HG03097 (cell line): ENCODE measurements around the gene TPGS1.

Source experiments
- ATAC-seq: cut with Tn5 transposase; IDR thresholded peaks from one replicate; pipeline ENCODE4 v1.9.1; 2021; ENCODE audit not compliant: unreplicated experiment, low FRiP score

The TPGS1 gene

DNA sequence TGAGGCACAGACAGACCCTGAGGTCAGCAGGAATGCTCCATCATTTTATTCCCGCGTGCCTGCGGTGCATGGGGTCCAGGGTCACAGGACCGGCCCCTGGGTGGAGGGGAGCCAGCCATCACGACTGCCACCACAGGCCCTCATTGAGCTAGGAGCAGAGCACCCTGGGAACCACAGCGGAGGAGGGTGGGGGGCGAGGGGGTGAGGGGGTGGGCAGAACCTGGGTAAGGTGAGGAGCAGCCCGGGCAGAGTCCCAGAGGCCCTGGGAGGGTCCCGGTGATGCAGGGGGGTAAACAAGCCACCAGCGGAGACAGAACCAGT is 12.3 kb upstream of the TPGS1 start:
- ATAC-seq, result no peak

DNA sequence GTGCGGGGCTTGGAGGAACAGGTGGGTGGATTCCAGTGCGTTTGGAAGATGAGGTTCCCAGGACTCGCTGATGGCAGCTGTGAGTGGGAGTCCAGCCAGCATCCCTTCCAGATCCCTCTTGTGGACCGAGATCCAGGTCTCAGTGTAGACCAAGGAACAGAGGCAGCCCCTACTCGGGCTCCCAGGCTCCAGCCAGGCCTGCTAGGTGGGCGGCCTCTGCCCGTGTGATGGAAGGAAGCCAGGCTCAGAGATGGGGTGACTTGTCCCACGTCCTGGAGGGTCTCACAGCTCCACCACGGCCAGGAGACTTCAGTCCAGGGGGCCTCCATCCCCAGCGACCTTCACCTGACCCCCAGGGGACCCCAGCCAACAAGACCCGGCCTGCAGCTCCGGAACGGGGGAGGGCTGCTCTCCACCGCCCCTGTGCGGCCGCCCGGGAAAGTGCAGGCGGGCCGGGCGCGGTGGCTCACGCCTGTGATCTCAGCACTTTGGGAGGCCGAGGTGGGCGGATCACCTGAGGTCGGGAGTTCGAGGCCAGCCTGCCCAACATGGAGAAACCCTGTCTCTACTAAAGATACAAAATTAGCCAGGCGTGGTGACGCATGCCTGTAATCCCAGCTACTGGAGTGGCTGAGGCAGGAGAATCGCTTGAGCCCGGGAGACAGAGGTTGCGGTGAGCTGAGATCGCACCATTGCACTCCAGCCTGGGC is 11.7 kb upstream of the TPGS1 start:
- no peak for ATAC-seq

DNA sequence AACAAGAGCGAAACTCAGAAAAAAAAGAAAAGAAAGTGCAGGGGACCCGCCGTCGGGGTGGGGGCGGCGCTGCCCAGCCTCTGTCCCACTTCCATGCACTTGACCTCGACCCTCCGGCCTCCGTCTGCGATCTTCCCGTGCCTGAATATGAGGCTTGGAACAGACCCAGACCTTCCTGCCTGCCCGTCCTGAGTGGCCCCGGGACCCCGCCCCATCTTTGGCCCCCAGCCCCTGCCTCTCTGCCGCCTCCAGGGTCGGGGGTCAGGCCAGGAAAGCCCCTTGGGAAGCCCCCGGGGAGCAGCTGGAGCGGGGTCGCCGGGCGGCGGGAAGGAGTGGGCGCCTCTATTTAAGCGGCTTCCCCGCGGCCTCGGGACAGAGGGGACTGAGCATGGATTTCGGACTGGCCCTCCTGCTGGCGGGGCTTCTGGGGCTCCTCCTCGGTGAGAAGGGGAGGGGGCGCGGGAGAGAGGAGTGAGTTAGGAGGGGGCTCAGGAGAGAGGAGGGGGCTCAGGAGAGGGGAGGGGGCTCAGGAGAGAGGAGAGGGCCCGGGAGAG is 11.1 kb upstream of the TPGS1 start, which contains the start of gene MADCAM1:
TSS of gene MADCAM1 (plus strand) at position 375 of the 554 bp plus-strand sequence. CDS start at position 389, 14 bp downstream.
- ATAC-seq, result no peak

DNA sequence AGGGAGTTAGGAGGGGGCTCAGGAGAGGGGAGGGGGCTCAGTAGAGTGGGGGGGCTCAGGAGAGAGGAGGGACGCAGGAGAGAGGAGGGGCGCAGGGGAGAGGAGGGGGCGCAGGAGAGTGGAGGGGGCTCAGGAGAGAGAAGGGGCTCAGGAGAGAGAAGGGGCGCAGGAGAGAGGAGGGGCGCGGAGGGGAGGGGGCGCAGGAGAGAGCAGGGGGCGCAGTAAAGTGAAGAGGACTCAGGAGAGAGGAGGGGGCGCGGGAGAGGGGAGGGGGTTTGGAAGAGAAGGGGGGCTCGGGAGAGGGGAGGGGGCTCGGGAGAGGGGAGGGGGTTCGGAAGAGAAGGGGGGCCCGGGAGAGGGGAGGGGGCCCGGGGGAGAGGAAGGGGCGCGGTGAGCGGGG is 10.3 kb upstream of the TPGS1 start:
- no peak for ATAC-seq

DNA sequence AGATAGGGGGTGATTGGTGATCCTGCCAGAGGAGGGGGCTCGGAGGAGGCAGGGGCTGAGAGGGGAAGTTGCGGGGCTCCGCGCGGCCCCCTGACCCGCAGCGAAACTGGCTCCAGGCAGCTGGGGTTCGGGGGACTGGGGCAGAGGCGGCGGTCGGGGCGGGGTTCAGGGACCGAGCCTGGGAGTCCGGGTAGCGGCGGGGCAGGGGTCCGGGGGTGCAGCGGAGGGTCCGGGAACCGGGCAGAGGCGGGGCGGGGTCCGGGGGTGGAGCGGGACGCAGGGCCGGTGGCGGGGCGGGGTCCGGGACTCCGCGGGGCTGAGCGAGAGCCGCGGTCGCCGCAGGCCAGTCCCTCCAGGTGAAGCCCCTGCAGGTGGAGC is 9.8 kb upstream of the TPGS1 start:
- no peak for ATAC-seq

DNA sequence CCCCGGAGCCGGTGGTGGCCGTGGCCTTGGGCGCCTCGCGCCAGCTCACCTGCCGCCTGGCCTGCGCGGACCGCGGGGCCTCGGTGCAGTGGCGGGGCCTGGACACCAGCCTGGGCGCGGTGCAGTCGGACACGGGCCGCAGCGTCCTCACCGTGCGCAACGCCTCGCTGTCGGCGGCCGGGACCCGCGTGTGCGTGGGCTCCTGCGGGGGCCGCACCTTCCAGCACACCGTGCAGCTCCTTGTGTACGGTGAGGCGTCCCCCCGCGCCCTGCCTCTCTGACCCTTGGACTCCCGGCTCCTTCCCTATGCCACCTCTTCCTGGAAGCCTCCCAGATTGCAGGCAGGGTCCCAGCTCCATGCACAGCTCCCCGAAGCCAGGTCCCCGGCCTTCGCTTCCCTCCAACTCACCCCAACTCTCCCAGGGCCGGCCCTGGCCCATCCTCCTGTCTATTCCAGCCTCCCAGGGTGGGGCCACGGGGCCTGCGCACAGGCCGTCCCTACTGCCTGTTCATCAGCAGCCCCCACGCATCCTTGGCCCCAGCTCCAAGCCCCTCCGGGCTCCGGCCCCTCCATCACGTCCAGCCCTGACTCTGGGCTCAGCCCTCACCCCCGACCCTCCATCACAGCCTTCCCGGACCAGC is 9.3 kb upstream of the TPGS1 start:
- no peak for ATAC-seq

DNA sequence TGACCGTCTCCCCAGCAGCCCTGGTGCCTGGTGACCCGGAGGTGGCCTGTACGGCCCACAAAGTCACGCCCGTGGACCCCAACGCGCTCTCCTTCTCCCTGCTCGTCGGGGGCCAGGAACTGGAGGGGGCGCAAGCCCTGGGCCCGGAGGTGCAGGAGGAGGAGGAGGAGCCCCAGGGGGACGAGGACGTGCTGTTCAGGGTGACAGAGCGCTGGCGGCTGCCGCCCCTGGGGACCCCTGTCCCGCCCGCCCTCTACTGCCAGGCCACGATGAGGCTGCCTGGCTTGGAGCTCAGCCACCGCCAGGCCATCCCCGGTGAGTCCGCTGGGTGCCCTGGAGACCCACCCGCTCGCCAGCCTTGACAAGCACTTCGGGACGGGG is 8.8 kb upstream of the TPGS1 start:
- no peak for ATAC-seq

DNA sequence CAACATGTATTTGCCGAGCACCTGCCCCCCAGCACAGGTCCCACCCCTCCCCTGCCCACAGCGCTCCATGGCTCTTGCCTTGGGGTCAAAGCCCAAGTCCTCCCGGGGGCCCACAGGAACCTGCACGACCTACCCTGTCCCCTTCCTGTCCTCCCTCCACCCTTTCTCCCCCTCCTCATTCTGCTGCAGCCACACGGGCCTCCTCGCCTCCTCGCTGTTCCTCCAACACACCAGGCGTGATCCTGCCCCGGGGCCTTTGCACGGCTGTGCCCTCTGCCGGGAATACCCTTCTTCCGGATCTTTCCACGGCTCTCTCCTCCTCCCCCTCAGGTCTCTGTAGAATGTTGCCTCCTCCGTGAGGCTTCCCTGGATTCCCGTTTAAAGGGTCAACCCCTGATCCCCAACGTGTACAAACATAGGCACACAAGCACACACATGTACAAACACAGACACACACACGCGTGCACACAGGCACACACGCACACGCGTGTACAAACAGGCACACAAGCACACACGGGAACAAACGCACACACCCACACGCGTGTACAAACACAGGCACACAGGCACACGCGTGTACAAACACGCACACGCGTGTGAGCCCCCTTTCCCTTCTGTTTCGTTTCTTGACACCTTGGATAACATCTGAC is 8.2 kb upstream of the TPGS1 start:
- no peak for ATAC-seq

DNA sequence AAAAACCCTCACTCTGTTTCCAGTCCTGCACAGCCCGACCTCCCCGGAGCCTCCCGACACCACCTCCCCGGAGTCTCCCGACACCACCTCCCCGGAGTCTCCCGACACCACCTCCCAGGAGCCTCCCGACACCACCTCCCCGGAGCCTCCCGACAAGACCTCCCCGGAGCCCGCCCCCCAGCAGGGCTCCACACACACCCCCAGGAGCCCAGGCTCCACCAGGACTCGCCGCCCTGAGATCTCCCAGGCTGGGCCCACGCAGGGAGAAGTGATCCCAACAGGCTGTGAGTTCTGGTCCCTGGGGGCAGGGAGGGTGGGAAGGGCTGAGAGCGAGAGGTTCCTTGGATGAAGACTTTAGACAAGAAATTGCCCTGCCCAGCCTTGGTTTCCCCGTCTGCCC is 5.7 kb upstream of the TPGS1 start:
- no peak for ATAC-seq

DNA sequence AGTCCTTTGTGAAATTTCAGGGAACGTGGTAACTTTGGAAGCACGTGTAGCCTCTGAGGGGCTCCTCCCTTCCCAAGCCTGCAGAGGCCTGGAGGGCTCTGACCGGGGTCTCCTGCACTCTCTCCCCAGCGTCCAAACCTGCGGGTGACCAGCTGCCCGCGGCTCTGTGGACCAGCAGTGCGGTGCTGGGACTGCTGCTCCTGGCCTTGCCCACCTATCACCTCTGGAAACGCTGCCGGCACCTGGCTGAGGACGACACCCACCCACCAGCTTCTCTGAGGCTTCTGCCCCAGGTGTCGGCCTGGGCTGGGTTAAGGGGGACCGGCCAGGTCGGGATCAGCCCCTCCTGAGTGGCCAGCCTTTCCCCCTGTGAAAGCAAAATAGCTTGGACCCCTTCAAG is 2.7 kb upstream of the TPGS1 start:
- ATAC-seq, result no peak

DNA sequence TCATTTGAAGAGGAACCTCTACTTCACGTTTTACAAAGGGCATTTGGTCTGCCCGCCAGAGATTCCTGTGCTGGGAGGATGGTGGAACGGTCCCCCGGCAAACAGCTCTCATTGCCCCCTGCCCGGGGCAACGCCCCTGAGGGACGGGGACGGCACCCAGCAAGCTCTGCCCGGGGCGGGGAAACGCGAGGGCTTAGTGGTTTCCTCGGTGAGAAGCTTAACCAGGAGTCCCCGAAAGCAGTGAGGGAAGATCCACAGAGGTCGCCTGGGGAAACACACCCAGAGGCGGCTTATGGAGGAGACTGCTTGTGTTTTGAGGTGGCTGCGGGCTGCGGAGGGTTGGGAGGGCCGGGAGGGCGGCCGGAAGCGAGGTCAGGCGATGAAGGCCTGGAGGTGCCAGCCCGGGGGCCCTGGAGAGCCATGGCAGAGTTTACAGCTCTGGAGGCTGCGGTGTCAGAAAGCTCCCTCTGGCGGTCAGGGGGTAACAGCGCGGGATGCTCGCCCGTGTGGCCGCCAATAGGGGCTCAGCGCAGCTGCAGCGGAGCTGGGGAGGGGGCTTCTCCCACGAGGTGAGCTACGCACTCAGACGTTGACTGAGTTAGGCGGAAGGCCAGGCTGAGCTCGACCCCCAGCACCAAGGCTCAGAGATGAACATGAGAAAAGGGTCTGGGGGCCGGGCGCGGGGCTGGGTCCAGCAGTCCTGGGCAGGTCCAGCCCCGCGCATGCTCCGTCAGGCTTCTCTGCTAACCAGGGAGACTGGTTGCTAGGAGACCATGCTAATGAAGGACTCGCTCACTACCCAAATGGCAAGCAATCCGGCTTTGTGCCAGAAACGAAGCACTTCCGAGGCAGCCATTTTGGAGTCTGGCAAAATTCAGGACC is 652 bp upstream of the TPGS1 start:
- peak; percentile 64 for ATAC-seq

DNA sequence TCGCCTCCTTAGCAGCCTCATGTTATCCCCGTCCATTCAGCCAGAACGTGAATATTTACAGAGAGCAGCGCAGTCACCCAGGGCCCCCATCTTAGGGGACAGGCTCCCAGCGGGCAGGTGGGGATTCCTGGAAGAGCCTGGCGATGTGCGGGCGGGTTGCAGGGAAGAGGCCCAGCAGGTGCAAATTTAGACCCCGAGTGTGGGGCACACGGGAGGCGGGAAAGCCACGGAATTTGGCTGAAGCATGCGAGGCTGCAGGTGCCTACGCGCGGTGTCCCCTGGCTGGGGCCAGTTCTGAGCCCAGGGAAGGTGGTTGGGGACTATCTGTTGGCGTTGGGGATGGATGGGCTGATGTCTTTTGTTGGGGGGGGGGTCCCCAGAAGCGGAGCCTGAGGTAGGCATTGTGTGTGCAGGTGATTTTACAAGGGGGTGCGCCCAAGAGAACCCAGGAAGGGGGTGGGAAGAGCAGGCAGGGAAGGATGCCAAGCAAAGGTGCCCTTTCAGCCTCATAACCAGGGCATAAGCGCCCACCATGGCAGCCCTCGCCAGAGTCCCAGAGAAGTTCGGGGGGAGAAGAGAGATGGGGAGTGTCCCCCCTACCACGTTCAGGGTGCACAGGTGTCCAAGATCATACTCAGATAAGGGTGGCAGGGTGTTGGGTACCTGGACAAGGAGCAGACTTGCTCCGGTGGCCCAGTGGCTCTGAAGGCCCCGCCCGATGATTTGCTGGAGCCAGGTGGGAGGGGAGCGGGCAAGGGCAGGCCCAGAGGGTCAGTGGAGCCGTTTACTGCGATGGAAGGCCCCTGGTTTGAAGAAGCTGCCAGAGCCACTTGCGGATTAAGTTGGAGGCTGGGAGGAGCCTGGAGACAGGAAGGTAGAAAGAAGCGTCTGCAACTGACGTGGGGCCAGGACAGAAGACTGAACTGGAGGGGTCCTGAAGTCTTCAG is 1.2 kb downstream of the TPGS1 start:
- no peak for ATAC-seq

DNA sequence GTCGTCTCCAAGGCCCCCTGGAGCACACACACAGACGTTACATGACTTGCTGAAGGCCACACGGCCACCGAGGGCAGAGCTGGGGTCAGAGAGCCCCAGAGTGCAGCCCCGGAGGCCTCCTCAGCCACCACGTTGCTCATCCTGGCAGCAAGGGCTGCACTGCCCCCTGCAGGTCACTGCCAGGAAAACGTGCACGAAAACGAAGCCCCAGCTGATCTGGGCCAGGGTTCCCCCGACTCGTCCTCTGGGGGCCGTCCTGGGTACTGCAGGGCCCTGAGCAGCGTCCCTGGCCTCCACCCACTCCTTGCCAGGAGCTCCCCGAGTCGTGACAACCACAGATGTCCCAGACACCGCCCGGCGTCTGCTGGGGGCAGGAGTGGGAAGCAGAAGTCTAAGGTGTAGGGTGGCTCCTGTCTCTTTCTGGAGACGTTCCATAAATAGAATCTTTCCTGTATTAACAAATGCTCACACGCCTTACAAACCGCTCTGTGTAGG is 3.4 kb downstream of the TPGS1 start:
- ATAC-seq, result no peak

DNA sequence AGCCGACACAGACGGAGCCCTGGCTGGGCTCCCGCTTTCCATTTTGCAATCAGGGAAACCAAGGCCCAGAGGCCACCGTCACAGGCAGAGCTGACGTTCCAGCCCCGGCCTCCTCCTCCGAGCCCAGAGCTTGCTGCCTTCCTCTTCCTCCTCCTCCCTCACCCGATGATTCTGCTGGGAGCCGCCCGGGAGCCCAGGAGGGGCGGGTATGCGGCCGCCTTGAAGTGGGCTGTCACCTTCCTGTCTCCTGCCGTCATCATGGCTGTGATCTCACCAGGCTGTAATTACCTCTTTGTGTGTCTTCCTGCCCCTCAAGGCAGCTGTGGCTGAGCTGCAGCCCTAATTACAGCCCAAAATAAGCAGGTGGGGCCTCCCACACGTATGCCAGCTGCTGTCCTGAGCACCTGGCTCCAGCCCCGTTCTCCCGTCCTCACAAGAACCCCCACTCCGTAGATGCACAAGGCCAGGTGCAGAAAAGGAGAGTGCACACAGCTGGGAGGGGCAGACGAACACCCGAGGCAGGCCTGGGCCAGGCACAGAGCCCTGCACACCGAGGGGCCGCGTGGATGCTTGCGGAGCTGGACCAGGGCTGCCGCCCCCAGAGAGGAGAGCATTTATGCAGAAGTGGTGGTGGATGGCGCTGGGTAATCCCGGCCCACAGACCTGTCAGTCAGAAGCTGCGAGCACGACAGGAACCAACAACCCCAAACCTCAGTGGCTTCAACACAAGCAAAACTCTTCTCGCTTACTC is 4.0 kb downstream of the TPGS1 start:
- no peak for ATAC-seq

DNA sequence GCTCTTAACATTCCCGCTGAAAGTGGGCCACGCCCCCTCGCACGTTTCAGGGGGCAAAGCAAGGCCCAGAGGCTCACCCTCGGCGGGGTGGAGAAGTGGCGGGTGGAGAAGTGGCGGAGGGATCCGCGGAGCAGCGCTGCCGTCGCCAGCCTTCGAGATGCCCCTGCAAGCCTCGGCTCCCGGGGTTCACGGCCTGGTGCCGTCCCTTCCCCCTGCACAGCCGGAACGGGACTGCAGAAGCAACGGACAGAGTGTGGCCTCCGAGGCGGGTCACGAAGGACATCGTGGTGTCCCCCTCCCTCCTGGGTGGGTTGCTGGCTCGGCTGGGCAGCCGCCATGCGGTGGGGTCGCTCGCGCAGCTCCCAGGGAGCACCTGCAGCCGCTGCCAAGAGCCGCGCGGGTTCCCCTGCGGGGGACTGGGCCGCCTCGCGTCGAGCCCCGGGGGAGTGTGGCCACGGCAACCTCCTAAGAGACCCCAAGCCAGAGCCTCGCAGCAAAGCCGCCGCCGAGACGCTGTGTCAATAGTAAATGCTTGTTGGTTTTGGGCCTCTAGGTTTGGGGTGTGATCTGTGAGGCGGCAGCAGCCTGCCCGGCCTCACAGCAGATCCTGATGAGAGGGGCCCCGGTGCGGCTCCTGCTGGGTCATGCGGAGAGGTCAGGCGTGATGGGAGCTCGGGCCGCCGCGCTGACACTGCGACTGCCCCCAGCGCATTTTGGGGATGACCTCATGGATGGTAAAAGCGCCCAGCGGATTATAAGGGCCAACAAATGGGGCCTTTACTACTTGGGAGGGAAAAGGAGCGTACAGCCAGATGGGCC is 5.5 kb downstream of the TPGS1 start:
- no peak for ATAC-seq

DNA sequence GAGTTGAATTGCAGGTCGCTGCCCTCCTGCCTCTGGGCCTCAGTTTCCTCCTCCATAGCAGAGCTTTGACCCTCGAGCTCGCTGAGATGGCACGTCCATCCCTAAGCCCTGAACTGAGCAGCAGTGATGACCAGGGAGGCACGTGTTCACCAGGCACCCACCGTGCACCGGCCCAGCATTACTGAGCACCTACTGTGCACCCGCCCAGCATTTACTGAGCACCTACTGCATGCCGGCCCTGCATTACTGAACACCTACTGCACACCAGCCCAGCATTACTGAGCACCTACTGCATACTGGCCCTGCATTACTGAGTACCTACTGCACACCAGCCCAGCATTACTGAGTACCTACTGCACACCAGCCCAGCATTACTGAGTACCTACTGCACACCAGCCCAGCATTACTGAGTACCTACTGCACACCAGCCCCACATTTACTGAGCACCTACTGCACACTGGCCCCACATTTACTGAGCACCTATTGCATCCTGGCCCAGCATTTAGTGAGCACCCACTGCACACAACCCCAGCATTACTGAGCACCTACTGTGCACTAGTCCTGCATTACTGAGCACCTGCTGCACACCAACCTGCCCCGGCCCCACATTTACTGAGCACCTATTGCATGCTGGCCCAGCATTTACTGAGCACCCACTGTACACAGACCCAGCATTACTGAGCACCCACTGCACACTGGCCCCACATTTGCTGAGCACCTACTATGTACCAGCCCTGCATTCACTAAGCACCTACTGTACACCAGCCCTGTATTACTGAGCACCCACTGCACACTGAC is 6.3 kb downstream of the TPGS1 start:
- ATAC-seq, result no peak

DNA sequence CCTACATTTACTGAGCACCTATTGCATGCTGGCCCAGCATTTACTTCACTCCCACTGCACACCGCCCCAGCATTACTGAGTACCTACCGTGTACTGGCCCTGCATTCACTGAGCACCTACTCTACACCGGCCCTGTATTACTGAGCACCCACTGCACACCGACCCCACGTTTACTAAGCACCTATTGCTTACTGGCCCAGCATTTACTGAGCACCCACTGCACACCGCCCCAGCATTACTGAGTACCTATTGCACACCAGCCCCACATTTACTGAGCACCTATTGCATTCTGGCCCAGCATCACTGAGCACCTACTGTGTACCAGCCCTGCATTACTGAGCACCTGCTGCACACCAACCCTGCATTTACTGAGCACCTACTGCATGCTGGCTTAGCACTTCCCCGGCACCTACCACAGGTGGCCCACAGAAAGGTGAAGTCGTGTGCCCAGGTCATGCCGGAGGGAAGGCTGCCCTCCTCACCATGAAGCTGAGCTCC is 6.9 kb downstream of the TPGS1 start:
- no peak for ATAC-seq
